GM12878 (cell line): ENCODE measurements around the gene ARL9.

Source experiments
- CHD2 ChIP-seq: IDR thresholded peaks from 2 replicates; pipeline ENCODE4 v1.6.1; 2011; ENCODE audit warnings: low read depth, low read length, improper control_type of control experiment, borderline replicate concordance
- MTA3 ChIP-seq: IDR thresholded peaks from 2 replicates; pipeline ENCODE4 v1.6.1; 2012; ENCODE audit warnings: low read length, inconsistent platforms, borderline replicate concordance
- NFYB ChIP-seq: IDR thresholded peaks from 2 replicates; pipeline ENCODE4 v1.6.1; 2011; ENCODE audit warnings: low read depth, mild to moderate bottlenecking, low read length, improper control_type of control experiment, moderate library complexity; ENCODE audit not compliant: insufficient read depth
- NR2C2 ChIP-seq: IDR thresholded peaks from 2 replicates; pipeline ENCODE4 v1.6.1; 2011; ENCODE audit warnings: borderline replicate concordance, low read depth; ENCODE audit not compliant: control insufficient read depth, insufficient read length
- POLR2A ChIP-seq: IDR thresholded peaks from 2 replicates; pipeline ENCODE4 v1.6.1; 2011; ENCODE audit warnings: low read depth, mild to moderate bottlenecking, low read length
- SMC3 ChIP-seq: IDR thresholded peaks from 2 replicates; pipeline ENCODE4 v1.6.1; 2011; ENCODE audit warnings: low read length, improper control_type of control experiment, borderline replicate concordance
- TF ChIP-seq, protein P1 (sequence below), 3 experiments: IDR thresholded peaks in 2 of 3; conservative IDR thresholded peaks in 1 of 3; 2 replicates each; pipeline ENCODE4 v1.5.1; 2011; ENCODE audit warnings: low read depth in 3 of 3, low read length in 3 of 3, mild to moderate bottlenecking in 3 of 3, control low read depth in 2 of 3, moderate library complexity in 2 of 3, inconsistent platforms in 1 of 3, mixed read lengths in 1 of 3; ENCODE audit not compliant: control insufficient read depth in 2 of 3, insufficient read depth in 1 of 3; ENCODE audit errors: extremely low read depth in 1 of 3

DNA sequence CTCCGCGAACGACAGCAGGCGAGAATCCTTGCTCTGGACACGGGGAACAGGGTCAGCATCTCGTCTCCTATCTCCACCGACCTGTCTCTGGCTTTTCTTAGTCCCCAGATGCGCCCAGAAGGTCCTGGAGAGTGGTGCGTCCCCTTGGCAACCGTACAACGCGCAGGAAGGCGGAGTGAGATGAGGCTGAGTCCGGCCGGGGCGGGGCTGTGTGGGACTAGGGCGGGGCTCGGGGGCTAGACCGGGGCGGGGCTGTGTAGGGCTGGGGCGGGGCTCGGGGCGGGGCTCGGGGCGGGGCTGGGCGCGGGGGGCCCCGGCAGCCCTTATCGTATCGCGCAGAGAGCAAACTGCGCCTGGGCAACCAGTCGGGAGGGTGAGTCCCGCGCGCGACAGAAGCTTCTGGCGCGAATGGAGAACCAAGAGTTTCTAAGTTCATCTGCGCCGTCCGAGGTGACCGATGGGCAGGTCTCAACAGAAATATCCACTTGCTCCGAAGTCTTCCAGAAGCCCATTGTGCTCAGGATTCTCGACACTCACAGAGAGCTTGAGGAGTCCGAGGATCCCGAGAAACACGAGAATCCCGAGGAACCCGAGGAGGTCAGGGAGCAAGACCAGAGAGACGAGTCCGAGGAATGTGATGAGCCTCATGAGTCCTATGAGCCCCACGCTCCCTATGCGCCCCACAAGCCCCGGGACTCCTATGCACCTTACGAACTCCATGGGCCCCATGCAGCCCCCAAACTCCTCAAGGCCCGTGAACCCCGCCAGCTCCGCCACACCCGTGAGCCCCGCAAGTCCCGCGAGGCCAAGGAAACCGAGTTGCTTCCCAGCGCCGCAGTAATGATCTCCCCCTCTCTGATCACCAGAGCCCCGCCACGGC, 24.9 kb downstream of the ARL9 start:
- TF ChIP-seq CHD2, result no peak
- TF ChIP-seq, protein P1, sequence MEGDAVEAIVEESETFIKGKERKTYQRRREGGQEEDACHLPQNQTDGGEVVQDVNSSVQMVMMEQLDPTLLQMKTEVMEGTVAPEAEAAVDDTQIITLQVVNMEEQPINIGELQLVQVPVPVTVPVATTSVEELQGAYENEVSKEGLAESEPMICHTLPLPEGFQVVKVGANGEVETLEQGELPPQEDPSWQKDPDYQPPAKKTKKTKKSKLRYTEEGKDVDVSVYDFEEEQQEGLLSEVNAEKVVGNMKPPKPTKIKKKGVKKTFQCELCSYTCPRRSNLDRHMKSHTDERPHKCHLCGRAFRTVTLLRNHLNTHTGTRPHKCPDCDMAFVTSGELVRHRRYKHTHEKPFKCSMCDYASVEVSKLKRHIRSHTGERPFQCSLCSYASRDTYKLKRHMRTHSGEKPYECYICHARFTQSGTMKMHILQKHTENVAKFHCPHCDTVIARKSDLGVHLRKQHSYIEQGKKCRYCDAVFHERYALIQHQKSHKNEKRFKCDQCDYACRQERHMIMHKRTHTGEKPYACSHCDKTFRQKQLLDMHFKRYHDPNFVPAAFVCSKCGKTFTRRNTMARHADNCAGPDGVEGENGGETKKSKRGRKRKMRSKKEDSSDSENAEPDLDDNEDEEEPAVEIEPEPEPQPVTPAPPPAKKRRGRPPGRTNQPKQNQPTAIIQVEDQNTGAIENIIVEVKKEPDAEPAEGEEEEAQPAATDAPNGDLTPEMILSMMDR (IDR thresholded peaks at IDR 0.05 in 2 of 3, conservative IDR thresholded peaks at IDR 0.05 in 1 of 3; ENCODE audit: control insufficient read depth in 2 of 3, extremely low read depth in 1 of 3, insufficient read depth in 1 of 3, low read depth in 3 of 3, low read length in 3 of 3), result no peak
- no peak for TF ChIP-seq NFYB
- TF ChIP-seq MTA3, result no peak
- no peak for TF ChIP-seq SMC3
- no peak for TF ChIP-seq POLR2A
- no peak for TF ChIP-seq NR2C2
